ENCODE data around the gene TPO.

Gene TPO

DNA sequence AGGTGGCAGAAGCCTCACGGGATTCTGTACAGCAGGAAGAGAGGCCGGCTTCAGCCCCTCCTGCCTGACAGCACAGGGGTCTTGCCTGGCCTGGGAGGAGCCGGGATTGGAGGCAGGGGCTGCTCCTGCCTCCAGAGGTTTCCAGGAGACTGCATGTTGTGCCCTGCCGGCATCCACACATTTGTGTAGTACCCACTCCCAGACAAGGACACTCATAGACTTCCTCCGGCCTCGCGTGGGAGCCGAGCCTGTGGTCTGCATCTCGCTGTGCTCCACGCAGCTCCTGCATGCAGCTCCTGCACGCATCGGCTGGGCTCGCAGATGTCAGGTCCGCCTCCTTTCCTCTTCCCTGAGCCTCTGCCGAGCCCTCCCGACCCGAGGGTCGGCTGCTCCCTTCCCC is 34.7 kb downstream of the TPO start:
- no peak for DNase-seq (ENCODE audit: low read depth, low spot score)

DNA sequence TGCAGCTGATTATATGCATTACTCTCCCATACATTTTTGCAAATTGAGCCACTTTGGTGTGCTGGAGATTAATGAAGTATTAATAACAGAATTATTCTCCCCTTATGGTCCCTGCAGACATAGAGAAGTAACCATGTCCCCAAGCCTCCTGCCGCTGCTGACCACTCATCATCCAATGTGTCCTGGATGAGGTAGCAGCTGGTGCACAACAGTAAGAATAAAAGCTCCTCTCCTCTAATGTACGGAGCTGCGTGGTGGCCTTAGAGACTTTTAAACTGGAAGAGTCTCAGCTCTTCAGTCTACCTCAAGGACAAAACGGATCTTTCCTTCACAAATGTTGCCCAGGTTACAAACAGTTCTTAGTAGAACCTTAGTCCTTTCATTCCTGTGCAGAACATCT is 37.7 kb downstream of the TPO start:
- DNase-seq (ENCODE audit: low read depth, low spot score) = no peak

DNA sequence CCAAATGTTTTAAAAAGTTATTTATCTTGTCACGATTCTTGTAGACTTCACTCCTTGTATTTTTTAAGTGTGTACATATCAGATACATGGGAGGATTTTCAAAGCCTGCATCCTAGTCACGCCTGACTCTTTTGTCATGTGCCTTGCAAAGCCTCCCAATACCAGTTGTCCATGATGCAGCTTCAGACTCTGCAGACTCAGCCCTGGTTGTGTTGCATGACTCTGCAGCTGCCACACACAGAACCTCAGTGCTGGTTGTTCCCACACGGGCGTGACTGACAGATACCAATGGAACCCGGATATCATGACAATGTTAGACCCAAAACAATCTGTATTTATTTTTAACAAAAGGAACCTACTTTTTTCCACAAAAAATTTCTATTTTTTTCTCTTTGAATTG is 38.2 kb downstream of the TPO start:
- DNase-seq (ENCODE audit: low read depth, low spot score) = no peak

DNA sequence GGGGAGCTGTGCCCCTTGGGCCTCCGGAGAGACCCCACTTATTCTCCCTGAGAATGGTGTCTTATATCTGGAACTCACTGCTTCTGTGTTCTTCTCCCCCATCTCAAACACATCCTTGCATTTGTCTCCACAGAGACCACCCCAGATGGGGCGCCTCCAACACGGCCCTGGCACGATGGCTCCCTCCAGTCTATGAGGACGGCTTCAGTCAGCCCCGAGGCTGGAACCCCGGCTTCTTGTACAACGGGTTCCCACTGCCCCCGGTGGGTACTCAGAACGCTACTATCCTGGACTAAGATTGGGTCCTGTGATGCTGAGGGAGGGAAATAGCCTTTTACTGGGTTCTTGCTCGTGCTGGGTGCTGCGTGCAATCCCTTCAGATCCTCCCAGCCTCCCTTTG is 40.3 kb downstream of the TPO start:
- DNase-seq (ENCODE audit: low read depth, low spot score) = no peak

DNA sequence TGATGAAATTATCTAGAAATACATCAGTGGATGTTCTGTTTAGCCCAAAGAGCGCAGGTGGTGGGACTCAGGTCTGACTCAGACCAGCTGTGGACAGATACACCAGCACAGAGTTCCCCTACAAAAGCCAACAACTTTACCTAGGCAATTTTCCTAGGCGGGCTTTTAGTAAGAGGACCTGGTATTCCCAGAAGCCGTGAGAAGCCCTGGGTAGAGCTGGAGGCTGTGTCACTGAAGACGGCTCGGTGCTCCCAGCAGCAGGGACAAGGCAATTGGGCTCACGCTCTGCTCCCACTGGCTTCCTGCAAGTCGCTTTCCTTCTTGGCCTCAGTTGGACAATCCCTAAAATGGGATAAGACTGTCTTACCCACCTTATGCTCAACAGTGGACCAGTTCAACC is 41.1 kb downstream of the TPO start:
- DNase-seq (ENCODE audit: low read depth, low spot score) = no peak

DNA sequence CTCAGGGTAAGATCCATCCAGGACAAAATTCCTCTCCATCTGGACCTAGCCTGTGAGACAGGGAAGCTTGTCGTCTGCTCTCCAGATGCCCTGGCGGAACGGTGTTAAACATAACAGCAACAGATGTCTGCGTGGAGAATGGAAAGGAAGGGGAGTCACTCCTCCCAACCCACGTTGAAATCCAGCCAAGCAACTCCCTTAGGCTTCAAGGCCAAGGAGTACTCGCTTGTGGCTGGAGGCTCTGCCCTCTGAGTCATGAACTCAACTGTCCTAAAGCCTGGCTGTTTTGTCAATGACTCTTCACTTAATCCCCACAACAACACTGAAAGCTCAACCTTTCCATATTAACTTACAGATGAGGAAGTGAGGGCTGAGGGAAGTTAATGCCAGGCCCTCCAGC is 42.2 kb downstream of the TPO start:
- DNase-seq (ENCODE audit: low read depth, low spot score) = no peak

DNA sequence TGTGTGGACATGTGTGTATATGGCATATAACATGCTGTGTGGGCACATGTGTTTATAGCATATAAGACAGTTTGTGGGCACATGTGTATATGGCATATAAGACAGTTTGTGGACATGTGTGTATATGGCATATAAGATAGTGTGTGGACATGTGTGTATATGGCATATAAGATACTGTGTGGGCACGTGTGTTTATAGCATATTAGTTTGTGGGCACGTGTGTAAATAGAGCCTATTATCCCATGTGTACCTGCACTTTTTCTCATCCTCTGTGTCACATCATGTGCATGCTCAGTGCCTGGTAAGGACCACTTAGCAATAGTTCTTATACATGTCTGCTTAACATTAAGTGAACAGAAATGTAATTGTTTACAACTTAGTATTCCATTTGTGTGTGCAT is 45.2 kb downstream of the TPO start:
- no peak for DNase-seq (ENCODE audit: low read depth, low spot score)

DNA sequence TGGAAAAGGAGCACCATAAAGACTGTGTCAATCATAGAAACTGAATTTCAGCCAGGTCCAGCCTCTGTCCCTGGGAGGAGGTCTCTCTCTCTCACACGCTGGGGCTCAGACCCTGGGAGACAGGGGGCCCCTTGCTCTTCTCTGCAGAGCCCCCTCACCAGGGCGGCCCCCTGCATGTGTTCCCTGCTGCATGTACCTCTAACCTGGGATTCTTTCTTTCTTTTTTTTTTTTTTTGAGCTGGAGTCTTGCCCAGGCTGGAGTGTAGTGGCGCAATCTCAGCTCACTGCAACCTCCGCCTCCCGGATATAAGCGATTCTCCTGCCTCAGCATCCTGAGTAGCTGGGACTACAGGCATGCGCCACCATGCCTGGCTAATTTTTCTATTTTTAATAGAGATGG is 46.5 kb downstream of the TPO start:
- DNase-seq (ENCODE audit: low read depth, low spot score) = no peak

DNA sequence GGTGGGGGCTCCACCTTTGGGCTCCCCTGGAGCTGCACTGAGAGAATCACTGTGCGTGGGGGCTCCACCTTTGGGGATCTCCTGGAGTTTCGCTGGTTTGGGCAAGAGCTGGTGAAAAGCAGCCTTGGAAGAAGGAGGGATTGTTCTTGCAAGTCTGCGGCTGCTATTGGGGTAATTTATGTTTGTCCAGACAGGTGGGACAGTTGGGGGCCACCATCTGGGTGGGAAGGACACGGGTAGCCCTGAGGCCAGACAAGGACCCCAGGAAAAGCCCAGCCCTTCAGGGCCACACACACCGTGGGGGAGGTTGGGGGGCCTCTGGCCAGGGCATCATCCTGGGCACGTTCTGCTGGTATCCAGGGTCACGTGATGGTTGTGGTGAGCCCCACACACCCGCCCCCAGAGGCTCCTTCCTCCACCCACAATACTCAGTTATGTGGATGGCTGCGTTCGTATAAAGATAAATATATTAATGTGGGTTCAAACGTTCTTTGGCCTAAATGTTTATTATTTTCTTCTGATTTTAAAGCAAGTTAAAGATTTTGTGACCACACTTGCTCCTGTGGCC is 47.7 kb downstream of the TPO start:
- DNase-seq (ENCODE audit: low read depth, low spot score) = no peak

DNA sequence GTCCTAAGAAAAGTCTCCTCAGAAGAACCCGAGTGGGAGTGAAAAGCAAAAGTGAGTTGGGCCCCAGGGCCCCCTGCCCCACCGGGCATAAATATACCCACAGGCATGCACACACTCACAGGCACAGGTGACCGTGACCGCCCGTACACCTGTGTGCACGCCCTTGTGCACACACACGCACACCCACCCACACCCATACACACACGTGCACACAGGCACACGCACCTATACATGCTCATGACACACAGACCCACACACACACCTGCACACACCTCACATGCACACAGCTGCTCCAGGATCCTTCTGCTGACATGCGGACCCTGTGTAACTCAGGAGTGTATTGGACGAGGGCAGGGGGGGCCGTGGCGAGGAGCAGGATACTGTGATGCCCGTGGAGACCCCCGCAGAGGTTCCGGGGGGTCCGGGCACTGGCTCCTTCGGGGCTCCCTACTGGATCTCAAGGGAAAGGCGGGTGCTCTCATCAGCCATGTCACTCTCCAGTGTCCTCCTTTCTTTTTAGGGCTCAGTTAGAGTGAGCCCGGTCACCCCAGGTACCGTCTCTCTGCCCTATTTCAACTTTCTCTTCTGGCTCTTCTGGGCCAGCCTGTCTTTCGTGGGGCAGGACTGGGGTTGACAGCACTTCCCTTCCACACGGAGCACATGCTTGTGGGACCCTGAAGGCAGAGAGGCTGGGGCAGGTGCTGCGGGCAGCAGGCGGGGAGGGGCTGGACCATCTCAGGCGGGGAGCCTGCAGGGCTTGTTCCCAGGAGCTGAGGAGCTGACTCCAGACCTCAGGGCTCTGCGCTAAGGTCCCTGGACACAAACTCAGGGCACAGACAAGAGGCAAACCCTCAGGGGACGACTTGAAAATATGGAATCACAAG is 48.5 kb downstream of the TPO start:
- no peak for DNase-seq (ENCODE audit: low read depth, low spot score)

DNA sequence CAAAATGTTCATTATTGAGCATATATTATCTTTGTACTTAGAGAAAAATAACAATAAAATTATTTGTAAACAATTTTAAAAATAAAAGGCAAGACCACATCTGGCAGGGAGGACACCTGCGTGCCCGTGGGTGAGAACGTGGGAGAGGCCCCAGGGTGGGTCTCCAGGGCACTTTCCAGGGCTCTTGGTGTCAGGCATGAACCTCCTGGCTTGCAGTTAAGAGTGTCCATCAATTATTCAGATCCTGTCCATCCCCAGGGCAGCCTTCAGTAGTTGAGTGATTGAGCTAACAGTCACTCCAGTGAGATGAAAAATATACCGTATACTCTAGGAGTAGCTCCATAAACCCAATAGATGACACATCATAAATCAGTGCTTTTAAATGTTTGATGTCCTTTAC is 49.7 kb downstream of the TPO start:
- DNase-seq (ENCODE audit: low read depth, low spot score) = no peak

DNA sequence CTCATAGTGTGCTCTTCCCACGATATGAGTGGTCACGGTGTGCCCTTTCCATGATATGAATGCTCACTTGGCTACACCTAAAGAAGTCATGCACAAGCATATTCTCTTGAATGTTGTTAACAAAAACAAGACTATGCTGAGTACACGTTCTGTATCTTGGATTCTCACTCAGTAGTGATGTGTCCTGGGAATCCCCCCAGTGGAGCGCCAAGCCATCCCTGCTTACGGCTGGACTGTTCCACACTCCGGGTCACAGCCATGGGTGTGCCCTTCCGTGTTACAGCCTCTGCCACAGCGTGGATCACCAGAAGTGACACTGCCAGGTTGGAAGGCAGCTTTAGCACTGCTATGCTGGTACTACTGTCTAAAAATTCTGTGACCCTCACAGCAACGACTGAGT is 59.1 kb downstream of the TPO start:
- DNase-seq (ENCODE audit: low read depth, low spot score) = no peak

DNA sequence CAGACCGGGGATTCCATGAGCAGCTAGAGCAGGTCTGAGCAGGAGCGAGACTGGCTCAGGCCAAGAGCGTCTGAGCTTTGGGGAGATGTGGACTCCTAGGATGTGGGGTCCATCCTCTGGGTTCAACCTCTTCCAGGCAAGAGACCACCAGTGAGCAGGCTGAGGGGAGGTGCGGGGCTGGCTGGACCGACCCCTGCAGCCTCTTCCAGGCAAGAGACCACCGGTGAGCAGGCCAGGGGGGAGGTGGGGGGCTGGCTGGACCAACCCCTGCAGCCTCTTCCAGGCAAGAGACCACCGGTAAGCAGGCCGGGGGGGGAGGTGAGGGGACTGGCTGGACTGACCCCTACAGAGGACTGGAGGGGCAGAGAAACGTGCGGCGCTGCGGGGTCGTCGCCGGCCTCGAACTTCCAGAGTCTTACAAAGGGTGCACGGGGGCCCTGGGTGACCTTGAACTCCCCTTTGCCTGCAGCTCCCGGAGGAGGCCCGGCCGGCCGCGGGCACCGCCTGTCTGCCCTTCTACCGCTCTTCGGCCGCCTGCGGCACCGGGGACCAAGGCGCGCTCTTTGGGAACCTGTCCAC is 63.4 kb downstream of the TPO start:
- DNase-seq (ENCODE audit: low read depth, low spot score) = no peak

DNA sequence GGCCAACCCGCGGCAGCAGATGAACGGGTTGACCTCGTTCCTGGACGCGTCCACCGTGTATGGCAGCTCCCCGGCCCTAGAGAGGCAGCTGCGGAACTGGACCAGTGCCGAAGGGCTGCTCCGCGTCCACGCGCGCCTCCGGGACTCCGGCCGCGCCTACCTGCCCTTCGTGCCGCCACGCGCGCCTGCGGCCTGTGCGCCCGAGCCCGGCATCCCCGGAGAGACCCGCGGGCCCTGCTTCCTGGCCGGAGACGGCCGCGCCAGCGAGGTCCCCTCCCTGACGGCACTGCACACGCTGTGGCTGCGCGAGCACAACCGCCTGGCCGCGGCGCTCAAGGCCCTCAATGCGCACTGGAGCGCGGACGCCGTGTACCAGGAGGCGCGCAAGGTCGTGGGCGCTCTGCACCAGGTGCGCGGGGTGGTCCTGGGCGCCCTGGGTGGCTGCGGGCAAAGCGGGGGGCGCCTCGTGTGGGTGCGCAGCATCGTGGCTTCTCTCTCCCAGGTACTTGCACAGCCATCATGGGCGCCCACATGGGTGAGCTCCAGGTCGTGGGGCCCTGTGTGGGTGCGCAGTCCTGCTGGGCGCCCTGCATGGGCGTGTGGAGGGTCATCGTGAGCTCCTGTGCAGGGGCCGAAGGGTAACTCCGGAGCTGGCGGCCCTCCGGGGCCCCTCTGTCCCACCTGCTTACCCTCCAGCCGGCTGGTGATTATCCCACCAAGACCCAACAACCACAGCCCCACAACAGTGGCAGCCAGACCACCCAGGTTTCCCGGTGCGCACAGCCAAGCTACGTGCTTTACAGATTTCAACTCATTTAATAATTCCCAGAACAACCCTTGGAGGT is 64.2 kb downstream of the TPO start:
- no peak for DNase-seq (ENCODE audit: low read depth, low spot score)

DNA sequence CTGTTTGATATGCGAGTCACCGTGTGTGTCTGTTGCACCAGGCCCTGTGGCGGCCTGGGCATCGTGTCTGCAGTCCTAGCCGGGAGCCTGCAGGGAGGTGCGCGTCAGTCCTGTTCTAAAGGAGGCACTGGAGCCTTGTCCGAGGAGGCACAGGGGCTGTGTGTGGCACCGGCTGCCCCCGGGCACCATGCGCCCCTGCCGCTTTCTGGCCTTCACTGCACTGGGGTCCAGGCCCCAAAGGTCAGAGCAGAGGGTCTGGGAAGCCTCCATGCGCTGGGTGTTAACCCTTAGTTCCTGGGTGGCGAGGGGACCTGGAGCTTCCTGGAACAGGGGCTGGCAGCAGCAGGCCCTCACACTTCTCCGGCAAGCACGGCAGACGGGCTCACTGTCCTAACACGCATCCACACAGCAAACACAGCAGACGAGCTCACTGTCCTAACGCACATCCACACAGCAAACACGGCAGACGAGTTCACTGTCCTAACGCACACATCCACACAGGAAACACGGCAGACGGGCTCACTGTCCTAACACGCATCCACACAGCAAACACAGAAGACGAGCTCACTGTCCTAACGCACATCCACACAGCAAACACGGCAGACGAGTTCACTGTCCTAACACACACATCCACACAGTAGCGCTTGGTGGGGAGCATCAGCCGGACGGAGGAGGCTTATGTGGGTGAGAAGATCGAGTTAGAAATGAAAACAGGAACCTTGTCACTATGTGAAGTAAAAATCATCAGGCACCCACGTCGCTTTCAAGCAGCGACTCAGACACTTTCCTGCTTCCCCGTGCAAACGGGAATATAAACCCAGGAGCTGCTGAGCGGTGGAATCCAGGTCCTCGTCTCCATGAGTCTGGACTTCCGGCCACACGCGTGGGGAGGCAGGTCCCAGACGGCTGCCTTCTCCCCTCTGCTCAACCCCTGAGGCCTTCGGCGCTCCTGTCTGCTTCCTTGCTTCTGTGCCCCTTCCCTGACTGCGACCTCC is 65.3 kb downstream of the TPO start:
- DNase-seq (ENCODE audit: low read depth, low spot score) = no peak

DNA sequence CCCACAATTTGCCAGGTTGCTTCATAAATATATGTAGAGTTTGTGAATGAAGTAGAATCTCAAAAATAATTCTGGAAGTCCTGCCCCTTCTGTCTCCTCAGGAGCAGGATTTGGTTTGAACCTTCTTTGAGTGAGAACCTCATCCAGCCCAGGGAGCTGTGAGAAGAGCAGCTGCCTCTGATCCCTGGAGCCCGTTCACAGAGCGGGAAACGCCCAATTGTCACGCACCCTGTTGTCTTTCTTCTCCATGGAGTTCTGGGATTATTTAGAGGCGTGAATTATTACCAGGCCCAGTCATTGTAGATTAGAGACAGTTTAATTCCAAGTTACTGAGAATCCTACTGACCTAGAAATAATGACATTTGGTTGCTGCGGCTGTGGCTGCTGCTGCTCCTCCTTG is 66.1 kb downstream of the TPO start:
- no peak for DNase-seq (ENCODE audit: low read depth, low spot score)

DNA sequence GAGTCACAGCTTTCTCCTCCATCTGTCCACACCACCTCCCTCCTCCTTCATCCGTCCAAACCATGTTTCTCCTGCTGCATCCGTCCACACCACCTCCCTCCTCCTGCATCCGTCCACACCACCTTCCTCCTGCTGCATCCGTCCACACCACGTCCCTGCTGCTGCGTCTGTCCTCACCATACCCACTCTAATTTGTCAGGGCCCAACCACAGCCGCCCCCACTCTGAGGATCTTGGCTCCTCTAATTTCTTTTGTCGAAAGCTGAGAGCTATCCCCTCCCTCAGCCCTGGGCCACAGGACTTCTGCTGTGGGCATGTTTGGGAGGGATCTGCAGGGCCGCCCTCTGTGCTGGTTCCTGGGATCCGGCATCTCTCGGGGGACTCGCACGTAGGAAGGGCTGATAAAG is 67.4 kb downstream of the TPO start:
- DNase-seq (ENCODE audit: low read depth, low spot score) = no peak

DNA sequence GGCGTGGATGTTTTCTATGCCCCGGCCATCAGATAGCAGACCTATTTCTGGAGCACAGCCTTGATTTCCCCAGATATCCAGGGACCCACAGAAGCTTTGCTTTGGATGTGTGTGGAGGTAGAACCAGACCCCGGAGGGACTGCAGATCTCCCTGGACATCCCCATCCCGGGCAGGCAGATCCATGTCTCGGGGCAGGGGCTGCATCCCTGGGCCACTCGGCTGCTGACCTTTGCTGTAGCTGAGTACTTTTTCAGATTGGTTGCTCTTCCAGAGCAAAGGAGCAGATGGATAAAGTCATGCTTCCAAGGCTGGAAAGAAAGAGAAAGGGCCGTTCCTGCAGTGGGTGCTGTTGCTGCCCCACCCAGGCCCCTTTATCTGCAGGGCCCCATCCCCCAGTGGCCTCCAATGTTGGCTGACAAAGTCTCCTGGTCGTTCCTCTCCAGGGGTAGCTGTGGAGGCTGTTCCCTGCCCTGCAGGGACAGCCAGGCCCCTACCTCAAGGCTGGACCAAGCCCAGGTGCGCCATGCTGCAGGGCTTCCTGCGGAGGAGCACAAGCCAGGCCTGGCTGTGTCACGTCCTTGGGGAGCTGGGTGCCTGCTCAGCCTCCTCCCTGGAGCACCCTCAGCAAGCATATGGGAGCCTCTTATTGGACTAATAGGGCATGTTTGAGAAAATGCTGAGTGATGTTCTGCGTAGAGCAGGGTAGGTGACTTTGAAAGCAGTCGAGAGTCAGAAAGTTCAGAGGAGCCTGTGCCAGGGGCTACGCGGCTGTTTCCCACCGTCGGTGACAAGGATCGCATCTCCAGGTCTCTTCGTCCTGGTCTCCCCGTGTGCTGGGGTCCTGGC is 68.4 kb downstream of the TPO start:
- DNase-seq (ENCODE audit: low read depth, low spot score) = no peak

DNA sequence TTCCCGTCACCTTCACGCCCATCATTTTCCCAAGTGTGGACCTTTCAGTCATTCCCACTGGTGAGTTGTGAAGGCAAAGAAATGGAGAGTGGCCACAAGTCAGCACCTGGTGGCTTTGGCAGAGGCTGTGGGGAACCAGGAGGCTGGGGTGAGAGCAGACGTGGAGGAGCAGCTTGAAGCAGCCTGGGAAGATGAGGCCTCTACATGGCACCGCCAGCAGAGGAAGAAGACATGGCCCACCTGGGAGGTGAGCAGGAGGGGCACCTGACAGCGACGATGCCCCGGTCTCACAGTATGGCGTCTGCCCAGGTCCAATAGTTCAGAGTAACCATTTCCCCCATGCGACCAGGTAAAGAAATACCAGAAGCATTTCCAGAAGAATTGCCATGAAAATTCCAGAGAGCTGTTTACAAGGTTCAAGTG is 69.0 kb downstream of the TPO start:
- no peak for DNase-seq (ENCODE audit: low read depth, low spot score)

DNA sequence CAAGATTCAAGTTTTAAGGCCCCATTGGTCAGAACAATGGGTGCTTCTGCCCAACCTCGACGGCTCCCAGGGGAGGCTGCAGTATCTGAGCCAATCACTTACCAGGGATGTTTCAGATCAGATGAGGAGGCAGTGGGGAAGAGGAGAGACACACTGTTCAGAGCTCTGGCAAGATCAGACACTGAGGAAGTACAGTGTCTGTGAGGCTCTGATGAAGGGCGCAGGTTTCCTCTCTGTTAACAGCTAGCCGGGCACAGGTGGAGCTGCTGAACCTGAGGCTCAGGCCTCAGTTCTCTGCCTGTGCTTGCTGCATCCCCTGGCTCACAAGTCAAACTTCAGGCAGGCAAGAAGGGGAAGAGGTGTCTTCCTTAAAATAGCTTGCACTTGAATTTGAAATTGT is 69.7 kb downstream of the TPO start:
- DNase-seq (ENCODE audit: low read depth, low spot score) = no peak
